ENCODE data around the gene KIF13A. TPM values are rescaled to one million over a fixed set of nuclear protein-coding genes. Genes with fewer than 3 reads are reported as not detected.

KIF13A gene
- total and polyA plus RNA-seq, 2 donors (not counting 3 experiments of a cell fraction or from before 2014, with no cell fraction given), result 24.9 to 65.8 TPM

- Histone ChIP-seq H3K79me2 (ENCODE audit: control insufficient read depth, insufficient read depth, low read length) (no peaks in the 10 kb centered on the region), H3K4me1 (ENCODE audit: control insufficient read depth, extremely low read depth, insufficient read depth, low read length) (no peaks in the 10 kb centered on the region), H3K9me1 (replicated peaks; ENCODE audit: control insufficient read depth, extremely low read depth, insufficient read depth, low read length) (no peaks in the 10 kb centered on the region), H3K9ac (replicated peaks; ENCODE audit: extremely low read depth, insufficient read depth, low read length) (no peak overlapping the region), H3K36me3 (ENCODE audit: control insufficient read depth in 2 of 2, extremely low read depth in 1 of 2, insufficient read depth in 2 of 2, low read length in 2 of 2) (peaks cover 16 to 21% of the 10 kb centered on the region in 2 experiments), H2AFZ (ENCODE audit: low read depth, low read length) (no peak overlapping the region), H3K9me3 (replicated peaks; ENCODE audit: control insufficient read depth, insufficient read depth, low read length) (no peaks in the 10 kb centered on the region), H4K20me1 (replicated peaks; ENCODE audit: control insufficient read depth, extremely low read depth, insufficient read depth, low read length) (no peaks in the 10 kb centered on the region), H3K27ac (ENCODE audit: insufficient read depth, low read depth, low read length) (peak overlapping the region; percentile 27), H3K4me3 (replicated peaks in 1 of 3; ENCODE audit: insufficient read depth in 1 of 3, low read depth in 1 of 3, low read length in 3 of 3) (no peak overlapping the region), H3K27me3 (ENCODE audit: control insufficient read depth in 2 of 2, insufficient read depth in 2 of 2, low read length in 2 of 2) (no peaks in the 10 kb centered on the region), H3K4me2 (ENCODE audit: insufficient read depth, low read length) (no peak overlapping the region)
- DNase-seq (ENCODE audit: low read depth, low spot score) (peak; percentile 6), FAIRE-seq (peak; percentile 12)
- BruUV-seq (replicated peaks), result no TSS peak
- TF ChIP-seq MYC (IDR thresholded peaks at IDR 0.05; ENCODE audit: low read depth, low read length) (no peak), POLR2AphosphoS5 (IDR thresholded peaks at IDR 0.05; ENCODE audit: insufficient read depth, low read depth, low read length) (no peak), CTCF (IDR thresholded peaks at IDR 0.05; ENCODE audit: extremely low read depth in 1 of 2, insufficient read depth in 1 of 2, low read depth in 1 of 2, low read length in 2 of 2) (no peak), GATA2 (IDR thresholded peaks at IDR 0.05; ENCODE audit: insufficient read depth, insufficient read length, low read depth, low read length) (no peak), MAX (IDR thresholded peaks at IDR 0.05; ENCODE audit: insufficient read depth, insufficient read length) (no peak), EZH2 (IDR thresholded peaks at IDR 0.05; ENCODE audit: borderline replicate concordance, low read depth, low read length, severe bottlenecking) (no peak), JUN (IDR thresholded peaks at IDR 0.05; ENCODE audit: borderline replicate concordance, insufficient read depth, insufficient read length, low read depth) (no peak), POLR2A (IDR thresholded peaks at IDR 0.05; ENCODE audit: low read depth, low read length) (no peak), FOS (IDR thresholded peaks at IDR 0.05; ENCODE audit: borderline replicate concordance, insufficient read depth, low read length) (no peak)
- intact Hi-C loops (cut with micrococcal nuclease) (loop anchor here (5.0 kb wide), 1 partner anchor 62 kb away; the partner anchor contains the start of gene NUP153), dilution Hi-C loops (cut with MboI; ENCODE audit: extremely low pct_ligation_motif_present, low sequenced_read_pairs) (no loop called here)
- ChIA-PET CTCF (interaction anchor here (0.9 to 1.5 kb wide), 2 partner anchors 14 to 35 kb away, joined by 3 read pairs; no protein-coding TSS in a partner anchor), POLR2A (no interaction called here)
These were observed 218.6 kb downstream of the KIF13A start for GRCh38 chr6:17768881-17769280.

Data from endothelial cell of umbilical vein (primary cell).